ENCODE data around the gene TIMM50.

GRCh38 chr19:39448271-39448670 lies 32.4 kb upstream of the TIMM50 start:
- TF ChIP-seq CTCF (IDR thresholded peaks at IDR 0.05; ENCODE audit: poor library complexity, severe bottlenecking) (no peak), RAD21 (conservative IDR thresholded peaks at IDR 0.05) (no peak), EP300 (conservative IDR thresholded peaks at IDR 0.05; ENCODE audit: poor library complexity, severe bottlenecking) (no peak)

Data from neural cell (in vitro differentiated cells).